Smooth muscle cell (in vitro differentiated cells): Measurements from ENCODE around the gene TAF11L7. TPM values are rescaled to one million over a fixed set of nuclear protein-coding genes. Genes with fewer than 3 reads are reported as not detected.
"Not testable (repeated sequence)": the region's sequence is repeated elsewhere in the genome, so short reads cannot be mapped to it uniquely, and the experiment has no call there.

ENCODE experiments used
- DNase-seq: peaks from one replicate; lab custom pipeline; 2025; ENCODE audit not compliant: unreplicated experiment; lab: John Stamatoyannopoulos, UW
- H2AFZ ChIP-seq: fragments of 200-600 bp; sonication (generic); 2 replicates; pipeline ENCODE4 v1.6.0; 2016; ENCODE audit warnings: antibody characterized with exemption, low read depth, mild to moderate bottlenecking
- H3F3A ChIP-seq: fragments of 200-600 bp; sonication (generic); 2 replicates; pipeline ENCODE4 v1.6.0; 2017; ENCODE audit warnings: antibody characterized with exemption, low read depth
- H3K27ac ChIP-seq: fragments of 200-600 bp; sonication (generic); 2 replicates; pipeline ENCODE4 v1.5.1; 2016; ENCODE audit warnings: low read depth, mild to moderate bottlenecking
- H3K27me3 ChIP-seq: fragments of 200-600 bp; sonication (generic); 2 replicates; pipeline ENCODE4 v1.6.1; 2016; ENCODE audit warnings: low read depth, mild to moderate bottlenecking
- H3K36me3 ChIP-seq: fragments of 200-600 bp; sonication (generic); 2 replicates; pipeline ENCODE4 v1.5.1; 2016; ENCODE audit warnings: low read depth
- H3K4me1 ChIP-seq: fragments of 200-600 bp; sonication (generic); 2 replicates; pipeline ENCODE4 v1.5.1; 2016; ENCODE audit warnings: low read depth
- H3K4me2 ChIP-seq: fragments of 200-600 bp; sonication (generic); 2 replicates; pipeline ENCODE4 v1.6.0; 2016; ENCODE audit warnings: mild to moderate bottlenecking
- H3K4me3 ChIP-seq: fragments of 200-600 bp; sonication (generic); 2 replicates; pipeline ENCODE4 v1.5.1; 2016; ENCODE audit warnings: mild to moderate bottlenecking
- H3K79me2 ChIP-seq: fragments of 200-600 bp; sonication (generic); 2 replicates; pipeline ENCODE4 v1.6.0; 2016; ENCODE audit warnings: low read depth, mild to moderate bottlenecking
- H3K9ac ChIP-seq: fragments of 200-600 bp; sonication (generic); 2 replicates; pipeline ENCODE4 v1.6.0; 2016; ENCODE audit warnings: low read depth
- H3K9me3 ChIP-seq: fragments of 200-600 bp; sonication (generic); replicated peaks from 2 replicates; pipeline ENCODE4 v1.5.1; 2016; ENCODE audit warnings: low read depth
- H4K20me1 ChIP-seq: fragments of 200-600 bp; sonication (generic); 2 replicates; pipeline ENCODE4 v1.6.0; 2016; ENCODE audit warnings: low read depth
- WGBS: methylation state at CpG from one replicate; pipeline ENCODE4 v1.1.7; 2016; ENCODE audit warnings: low lambda C conversion rate; 5-methylcytosine and 5-hydroxymethylcytosine counted together
- polyA plus RNA-seq: library from polyadenylated mRNA; unstranded; fragments of >200 nt; fragmentation: Nextera tagmentation; extraction: Ambion mirVana; gene quantifications from 2 replicates; pipeline ENCODE4 v1.2.1, GENCODE V29; 2016
- total RNA-seq: library from RNA; depleted of rRNA; stranded (reverse); fragments of >200 nt; gene quantifications from 2 replicates; pipeline ENCODE4 v1.2.3, GENCODE V29; 2014
- TF ChIP-seq, protein P1 (sequence below): fragments of 200-600 bp; sonication (generic); IDR thresholded peaks from 2 replicates; pipeline ENCODE4 v1.5.1; 2017; ENCODE audit warnings: borderline replicate concordance, mild to moderate bottlenecking, antibody characterized with exemption; ENCODE audit not compliant: insufficient read depth, poor library complexity, severe bottlenecking

TAF11L7 gene
- total RNA-seq (not detected in 2 replicates), polyA plus RNA-seq (not detected in 2 replicates)

DNA sequence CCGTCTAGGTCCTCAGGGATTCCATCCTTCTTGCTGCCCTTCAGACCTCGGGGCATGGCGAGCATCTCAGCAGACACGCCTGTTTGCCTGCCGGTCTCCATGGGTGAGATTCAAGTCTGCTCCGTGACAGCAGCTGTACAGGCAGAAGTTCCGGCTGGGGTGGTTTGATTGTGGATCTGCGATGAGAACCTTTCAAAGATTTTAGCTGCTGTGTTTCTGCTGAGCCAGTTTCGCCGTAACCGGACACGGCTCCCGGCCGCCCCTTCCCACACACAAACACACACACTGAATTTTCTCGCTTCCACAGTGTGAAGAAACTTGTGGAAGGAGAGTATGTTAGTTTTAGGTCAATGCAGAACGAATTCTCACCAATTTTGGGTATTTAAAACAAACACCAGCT lies at the start of gene TAF11L7:
Gene TAF11L7 (minus strand): TSS at position 101 of the 400 bp plus-strand sequence.
- H2AFZ ChIP-seq, H3K27ac ChIP-seq, H3K79me2 ChIP-seq, H3K4me3 ChIP-seq, H3K4me1 ChIP-seq, H3F3A ChIP-seq, DNase-seq, H4K20me1 ChIP-seq, H3K36me3 ChIP-seq, H3K9me3 ChIP-seq, H3K4me2 ChIP-seq, H3K27me3 ChIP-seq, H3K9ac ChIP-seq: not testable (repeated sequence)
- WGBS: no CpG with 5 or more reads among the region's 16 CpGs

DNA sequence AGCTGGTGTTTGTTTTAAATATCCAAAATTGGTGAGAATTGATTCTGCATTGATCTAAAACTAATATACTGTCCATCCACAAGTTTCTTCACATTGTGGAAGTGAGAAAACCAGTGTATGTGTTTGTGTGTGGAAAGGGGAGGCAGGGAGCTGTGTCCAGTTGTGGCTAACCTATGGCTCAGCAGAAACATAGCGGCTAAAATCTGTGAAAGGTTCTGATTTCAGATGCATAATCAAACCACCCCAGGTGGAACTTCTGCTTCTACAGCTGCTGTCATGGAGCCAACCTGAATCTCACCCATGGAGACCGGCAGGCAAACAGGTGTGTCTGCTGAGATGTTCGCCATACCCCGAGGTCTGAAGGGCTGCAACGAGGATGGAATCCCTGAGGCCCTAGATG lies 48.6 kb upstream of the TAF11L7 start, which contains the start of gene TAF11L14:
Gene TAF11L14 (plus strand): TSS at position 301 of the 400 bp plus-strand sequence.
- Histone ChIP-seq H3K27me3 (no peaks in the 10 kb centered on the region), H3K4me3 (no peak within 1 kb of the TSS), H3K79me2 (no peaks in the 10 kb centered on the region), H3K9me3 (no peaks in the 10 kb centered on the region), H3K4me1 (no peaks in the 10 kb centered on the region), H3K4me2 (no peak within 1 kb of the TSS), H3K36me3 (no peaks in the 10 kb centered on the region), H4K20me1 (no peaks in the 10 kb centered on the region), H2AFZ (no peak within 1 kb of the TSS), H3K9ac (no peak within 1 kb of the TSS), H3F3A (no peaks in the 10 kb centered on the region), H3K27ac (no peak within 1 kb of the TSS)
- 97% methylated on average over 5 of the region's 5 CpGs for WGBS
- no peak for DNase-seq
- TF ChIP-seq, protein P1, sequence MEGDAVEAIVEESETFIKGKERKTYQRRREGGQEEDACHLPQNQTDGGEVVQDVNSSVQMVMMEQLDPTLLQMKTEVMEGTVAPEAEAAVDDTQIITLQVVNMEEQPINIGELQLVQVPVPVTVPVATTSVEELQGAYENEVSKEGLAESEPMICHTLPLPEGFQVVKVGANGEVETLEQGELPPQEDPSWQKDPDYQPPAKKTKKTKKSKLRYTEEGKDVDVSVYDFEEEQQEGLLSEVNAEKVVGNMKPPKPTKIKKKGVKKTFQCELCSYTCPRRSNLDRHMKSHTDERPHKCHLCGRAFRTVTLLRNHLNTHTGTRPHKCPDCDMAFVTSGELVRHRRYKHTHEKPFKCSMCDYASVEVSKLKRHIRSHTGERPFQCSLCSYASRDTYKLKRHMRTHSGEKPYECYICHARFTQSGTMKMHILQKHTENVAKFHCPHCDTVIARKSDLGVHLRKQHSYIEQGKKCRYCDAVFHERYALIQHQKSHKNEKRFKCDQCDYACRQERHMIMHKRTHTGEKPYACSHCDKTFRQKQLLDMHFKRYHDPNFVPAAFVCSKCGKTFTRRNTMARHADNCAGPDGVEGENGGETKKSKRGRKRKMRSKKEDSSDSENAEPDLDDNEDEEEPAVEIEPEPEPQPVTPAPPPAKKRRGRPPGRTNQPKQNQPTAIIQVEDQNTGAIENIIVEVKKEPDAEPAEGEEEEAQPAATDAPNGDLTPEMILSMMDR: no peak

DNA sequence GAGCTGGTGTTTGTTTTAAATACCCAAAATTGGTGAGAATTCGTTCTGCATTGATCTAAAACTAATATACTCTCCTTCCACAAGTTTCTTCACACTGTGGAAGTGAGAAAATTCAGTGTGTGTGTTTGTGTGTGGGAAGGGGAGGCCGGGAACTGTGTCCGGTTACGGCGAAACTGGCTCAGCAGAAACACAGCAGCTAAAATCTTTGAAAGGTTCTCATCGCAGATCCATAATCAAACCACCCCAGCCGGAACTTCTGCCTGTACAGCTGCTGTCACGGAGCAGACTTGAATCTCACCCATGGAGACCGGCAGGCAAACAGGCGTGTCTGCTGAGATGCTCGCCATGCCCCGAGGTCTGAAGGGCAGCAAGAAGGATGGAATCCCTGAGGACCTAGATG lies 46.2 kb upstream of the TAF11L7 start, which contains the start of gene TAF11L13:
Gene TAF11L13 (plus strand): TSS at position 301 of the 400 bp plus-strand sequence.
- DNase-seq, H3K4me3 ChIP-seq, H3K79me2 ChIP-seq, H3K9ac ChIP-seq, H3K9me3 ChIP-seq, H4K20me1 ChIP-seq, H3K4me2 ChIP-seq, H3K36me3 ChIP-seq, H3K27me3 ChIP-seq, H2AFZ ChIP-seq, H3K4me1 ChIP-seq, H3F3A ChIP-seq, H3K27ac ChIP-seq: not testable (repeated sequence)
- 93% methylated on average over 9 of the region's 12 CpGs for WGBS

DNA sequence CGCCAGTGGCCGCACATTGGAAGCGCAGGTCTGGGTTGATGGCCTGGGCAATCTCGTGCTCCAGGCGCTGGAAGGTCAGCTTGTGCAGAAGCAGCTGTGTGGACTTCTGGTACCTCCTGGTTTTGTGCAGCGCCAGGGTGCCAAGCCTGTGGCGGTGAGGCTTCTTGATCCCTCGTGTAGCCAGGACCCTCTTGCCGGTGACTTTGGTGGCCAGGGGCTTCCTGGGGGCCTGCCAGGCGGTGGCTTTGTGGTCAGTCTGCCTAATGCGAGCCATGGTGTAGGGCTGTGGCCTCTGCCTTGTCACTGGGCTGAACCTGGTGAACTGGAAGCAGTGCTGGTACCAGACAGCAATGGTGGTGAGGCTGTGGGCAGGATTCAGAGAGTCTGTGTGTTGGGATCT lies 40.1 kb upstream of the TAF11L7 start:
- H4K20me1 ChIP-seq: no peaks in the 10 kb centered on the region
- 86% methylated on average over 11 of the region's 11 CpGs for WGBS
- H3K9me3 ChIP-seq: no peaks in the 10 kb centered on the region
- H3K4me1 ChIP-seq: no peaks in the 10 kb centered on the region
- no peak overlapping the region for H3K9ac ChIP-seq
- no peak overlapping the region for H3K4me3 ChIP-seq
- H3K4me2 ChIP-seq: no peak overlapping the region
- no peak for DNase-seq
- no peak overlapping the region for H3K27ac ChIP-seq
- no peak overlapping the region for H2AFZ ChIP-seq
- no peaks in the 10 kb centered on the region for H3K36me3 ChIP-seq
- H3F3A ChIP-seq: no peaks in the 10 kb centered on the region
- TF ChIP-seq, protein P1: no peak
- H3K79me2 ChIP-seq: no peaks in the 10 kb centered on the region
- no peaks in the 10 kb centered on the region for H3K27me3 ChIP-seq

DNA sequence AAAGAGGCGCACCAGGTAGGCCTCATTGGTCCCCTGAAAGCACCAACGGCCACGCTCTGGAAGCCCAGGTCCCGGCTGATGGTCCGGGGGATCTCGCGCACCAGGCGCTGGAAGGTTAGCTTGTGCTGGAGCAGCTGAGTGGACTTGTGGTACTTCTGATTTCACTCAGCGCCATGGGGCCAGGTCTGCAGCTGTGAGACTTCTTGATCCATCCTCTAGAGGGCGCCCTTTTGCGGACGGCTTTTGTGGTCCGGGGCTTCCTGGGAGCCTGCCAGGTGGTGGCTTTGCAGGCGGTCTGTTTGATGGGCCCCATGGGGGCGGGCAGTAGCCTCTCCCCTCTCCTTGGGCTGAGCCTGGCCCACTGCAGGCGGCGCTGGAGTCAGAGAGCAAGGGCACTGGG lies 35.1 kb upstream of the TAF11L7 start:
- WGBS: 70% methylated on average over 17 of the region's 17 CpGs
- no peak for DNase-seq
- H3F3A ChIP-seq: no peaks in the 10 kb centered on the region
- H3K4me3 ChIP-seq: no peak overlapping the region
- no peaks in the 10 kb centered on the region for H3K9me3 ChIP-seq
- no peaks in the 10 kb centered on the region for H3K79me2 ChIP-seq
- TF ChIP-seq, protein P1: peak; percentile 29
- H2AFZ ChIP-seq: no peak overlapping the region
- H3K4me2 ChIP-seq: no peak overlapping the region
- H3K27me3 ChIP-seq: no peaks in the 10 kb centered on the region
- H4K20me1 ChIP-seq: no peaks in the 10 kb centered on the region
- H3K9ac ChIP-seq: no peak overlapping the region
- H3K27ac ChIP-seq: no peak overlapping the region
- no peaks in the 10 kb centered on the region for H3K4me1 ChIP-seq
- no peaks in the 10 kb centered on the region for H3K36me3 ChIP-seq
